Vagina (tissue), 2 donors: ENCODE measurements around the gene MRC2.

Experiments
- POLR2A ChIP-seq, 2 donors: fragments of 450-650 bp; IDR thresholded peaks; one replicate each; pipeline ENCODE4 v1.6.1; 2017; ENCODE audit warnings: antibody characterized with exemption in 2 of 2, mild to moderate bottlenecking in 2 of 2, moderate library complexity in 2 of 2
- POLR2AphosphoS5 ChIP-seq, 2 donors: sonication (generic); formaldehyde crosslinking; IDR thresholded peaks; one replicate each; pipeline ENCODE4 v1.9.0; 2017; ENCODE audit warnings: antibody characterized with exemption in 2 of 2, mild to moderate bottlenecking in 2 of 2, low read depth in 1 of 2; ENCODE audit not compliant: insufficient read depth in 1 of 2
- TF ChIP-seq, protein P1 (sequence below), 3 experiments: fragments of 450-650 bp in 2 of 3; fragments of 200-600 bp in 1 of 3; sonication (generic) in 1 of 3; IDR thresholded peaks; one replicate each; pipeline ENCODE4 v1.5.1; 2017 to 2019; ENCODE audit warnings: antibody characterized with exemption in 3 of 3, mild to moderate bottlenecking in 2 of 3, moderate library complexity in 2 of 3

DNA sequence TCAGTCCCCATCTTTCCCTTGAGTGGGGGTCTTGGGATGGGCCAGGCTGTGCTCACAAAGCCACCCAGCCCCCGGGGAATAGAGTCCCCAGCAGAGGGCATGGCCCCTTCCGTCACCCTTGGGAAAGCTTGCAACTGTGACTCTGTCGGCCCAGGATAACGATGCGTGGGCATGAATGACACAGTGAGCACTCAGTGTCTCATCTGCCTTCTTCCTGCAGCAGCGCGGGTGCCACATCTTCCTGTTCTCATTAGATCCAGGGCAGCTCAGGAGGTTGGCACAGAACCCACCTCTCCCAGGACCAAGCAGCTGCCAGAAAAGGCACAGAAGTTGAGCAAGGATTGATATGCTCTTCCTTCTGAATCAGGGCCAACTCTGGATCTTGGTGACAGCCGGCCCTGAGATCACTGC lies 84.7 kb downstream of the MRC2 start:
- TF ChIP-seq POLR2AphosphoS5 (IDR thresholded peaks at IDR 0.05; ENCODE audit: insufficient read depth in 1 of 2, low read depth in 1 of 2) (no peak), POLR2A (IDR thresholded peaks at IDR 0.05) (no peak)
- TF ChIP-seq, protein P1, sequence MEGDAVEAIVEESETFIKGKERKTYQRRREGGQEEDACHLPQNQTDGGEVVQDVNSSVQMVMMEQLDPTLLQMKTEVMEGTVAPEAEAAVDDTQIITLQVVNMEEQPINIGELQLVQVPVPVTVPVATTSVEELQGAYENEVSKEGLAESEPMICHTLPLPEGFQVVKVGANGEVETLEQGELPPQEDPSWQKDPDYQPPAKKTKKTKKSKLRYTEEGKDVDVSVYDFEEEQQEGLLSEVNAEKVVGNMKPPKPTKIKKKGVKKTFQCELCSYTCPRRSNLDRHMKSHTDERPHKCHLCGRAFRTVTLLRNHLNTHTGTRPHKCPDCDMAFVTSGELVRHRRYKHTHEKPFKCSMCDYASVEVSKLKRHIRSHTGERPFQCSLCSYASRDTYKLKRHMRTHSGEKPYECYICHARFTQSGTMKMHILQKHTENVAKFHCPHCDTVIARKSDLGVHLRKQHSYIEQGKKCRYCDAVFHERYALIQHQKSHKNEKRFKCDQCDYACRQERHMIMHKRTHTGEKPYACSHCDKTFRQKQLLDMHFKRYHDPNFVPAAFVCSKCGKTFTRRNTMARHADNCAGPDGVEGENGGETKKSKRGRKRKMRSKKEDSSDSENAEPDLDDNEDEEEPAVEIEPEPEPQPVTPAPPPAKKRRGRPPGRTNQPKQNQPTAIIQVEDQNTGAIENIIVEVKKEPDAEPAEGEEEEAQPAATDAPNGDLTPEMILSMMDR (IDR thresholded peaks at IDR 0.05): no peak
